ENCODE measurements around the gene LHB.

The LHB gene

GRCh38 chr19:48970923-48971395 lies 45.9 kb downstream of the LHB start:
- no peak for DNase-seq

DNA sequence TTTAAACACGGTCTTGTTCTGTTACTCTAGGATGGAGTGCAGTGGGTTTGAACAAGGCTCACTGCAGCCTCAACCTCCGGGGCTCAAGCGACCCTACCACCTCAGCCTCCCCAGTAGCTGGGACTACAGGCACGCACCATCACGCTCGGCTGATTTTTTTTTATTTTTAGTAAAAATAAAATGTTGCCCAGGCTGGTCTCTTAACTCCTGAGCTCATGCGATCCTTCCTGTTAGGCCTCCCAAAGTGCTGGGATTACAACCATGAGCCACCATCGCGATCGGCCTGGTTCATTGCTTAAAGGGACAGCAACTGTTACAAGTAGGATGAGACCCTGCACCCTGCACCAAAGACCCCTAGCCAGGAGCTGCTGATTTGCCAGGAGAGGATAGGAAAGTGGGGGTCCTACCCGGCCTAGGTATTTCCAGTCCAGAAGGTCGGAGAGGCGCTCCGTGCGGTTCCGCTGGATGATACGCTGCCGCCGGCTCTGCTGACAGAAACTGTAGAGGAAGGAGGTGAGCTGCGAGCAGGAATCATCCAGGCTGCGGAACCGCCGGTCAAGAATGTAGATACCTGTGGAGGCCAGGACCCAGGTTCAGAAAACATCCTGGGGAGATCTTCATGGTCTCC lies 46.6 kb downstream of the LHB start:
- DNase-seq, result no peak

- DNase-seq, result no peak
Measured at GRCh38 chr19:48969276-48970138, 47.4 kb downstream of the LHB start.

DNA sequence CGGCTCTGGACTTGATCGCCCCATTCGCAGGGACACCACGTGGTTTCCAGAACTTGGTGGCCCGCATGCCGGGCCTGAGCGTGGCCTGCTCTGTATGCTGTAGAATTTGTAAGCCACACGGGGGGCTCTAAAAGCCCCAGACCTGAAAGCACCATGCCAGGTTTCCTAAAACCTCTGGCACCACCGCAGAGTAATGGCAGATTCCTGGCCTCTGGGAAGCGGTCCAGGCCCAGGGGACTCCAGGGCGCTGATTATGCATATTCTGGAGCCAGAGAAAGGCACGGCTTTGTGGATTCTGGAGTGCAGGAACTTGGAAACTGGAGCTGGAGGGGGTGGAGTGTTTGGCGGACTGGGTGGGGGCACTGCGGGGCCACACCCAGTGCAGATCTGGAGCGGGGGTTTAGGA lies 48.1 kb downstream of the LHB start:
- DNase-seq, result no peak

DNA sequence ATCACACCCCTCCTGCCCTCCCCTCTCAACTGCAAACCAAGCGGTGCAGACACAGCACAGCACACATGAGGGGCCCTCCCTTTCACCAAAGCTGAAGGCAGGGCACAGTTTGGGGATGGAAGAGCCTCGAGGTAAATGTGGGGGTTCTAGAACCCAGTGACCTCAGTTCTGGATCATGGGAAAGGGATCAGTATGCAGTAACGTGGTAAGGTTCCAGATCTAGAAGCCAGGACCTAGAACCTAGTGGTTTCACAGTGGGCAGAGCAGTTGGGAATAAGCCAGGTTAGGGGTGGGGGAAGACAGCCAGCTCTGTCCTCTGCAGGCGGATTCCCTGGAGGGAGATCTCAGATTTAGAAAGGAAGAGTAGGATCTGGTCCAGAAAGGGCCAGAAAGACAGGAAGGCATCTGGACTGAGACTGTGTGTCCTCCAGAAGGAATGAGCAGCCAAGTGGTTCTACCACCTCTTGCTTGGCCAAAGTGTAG lies 48.7 kb downstream of the LHB start:
- no peak for DNase-seq

DNA sequence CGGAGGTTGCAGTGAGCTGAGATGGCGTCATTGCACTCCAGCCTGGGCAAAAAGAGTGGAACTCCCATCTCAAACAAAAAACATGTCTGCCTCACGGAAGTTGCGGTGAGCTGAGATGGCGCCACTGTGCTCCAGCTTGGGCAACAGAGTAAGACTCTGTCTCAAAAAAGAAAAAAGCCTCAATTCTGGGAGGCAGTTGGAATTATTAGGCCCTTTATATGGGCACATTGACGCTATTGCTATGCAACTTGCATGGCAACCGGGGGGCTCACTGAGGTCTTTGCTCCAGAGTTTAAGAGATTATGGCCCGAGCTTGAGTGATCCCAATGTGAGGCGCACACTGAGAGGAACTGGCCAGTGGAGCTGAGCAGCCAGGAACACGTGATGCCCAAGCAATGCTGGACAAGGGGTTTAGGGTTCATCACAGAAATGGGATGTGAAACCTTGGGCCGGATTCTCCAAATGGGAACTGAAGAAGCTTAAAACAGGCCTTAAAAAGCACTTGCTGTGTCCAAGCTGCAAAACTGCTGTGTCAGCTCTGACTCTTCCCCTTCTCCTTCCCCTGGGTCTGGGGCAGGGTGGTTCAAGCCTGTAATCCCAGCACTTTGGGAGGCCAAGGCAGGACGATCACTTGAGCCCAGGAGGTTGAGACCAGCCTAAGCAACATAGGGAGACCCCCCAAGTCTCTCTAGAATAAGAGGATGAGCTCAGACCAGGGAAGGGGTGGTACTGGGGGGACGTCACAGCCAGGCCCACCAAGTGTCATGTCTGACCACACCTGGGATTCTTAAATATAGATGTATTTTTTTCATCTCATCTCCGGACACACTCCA lies 49.3 kb downstream of the LHB start:
- DNase-seq, result no peak

DNA sequence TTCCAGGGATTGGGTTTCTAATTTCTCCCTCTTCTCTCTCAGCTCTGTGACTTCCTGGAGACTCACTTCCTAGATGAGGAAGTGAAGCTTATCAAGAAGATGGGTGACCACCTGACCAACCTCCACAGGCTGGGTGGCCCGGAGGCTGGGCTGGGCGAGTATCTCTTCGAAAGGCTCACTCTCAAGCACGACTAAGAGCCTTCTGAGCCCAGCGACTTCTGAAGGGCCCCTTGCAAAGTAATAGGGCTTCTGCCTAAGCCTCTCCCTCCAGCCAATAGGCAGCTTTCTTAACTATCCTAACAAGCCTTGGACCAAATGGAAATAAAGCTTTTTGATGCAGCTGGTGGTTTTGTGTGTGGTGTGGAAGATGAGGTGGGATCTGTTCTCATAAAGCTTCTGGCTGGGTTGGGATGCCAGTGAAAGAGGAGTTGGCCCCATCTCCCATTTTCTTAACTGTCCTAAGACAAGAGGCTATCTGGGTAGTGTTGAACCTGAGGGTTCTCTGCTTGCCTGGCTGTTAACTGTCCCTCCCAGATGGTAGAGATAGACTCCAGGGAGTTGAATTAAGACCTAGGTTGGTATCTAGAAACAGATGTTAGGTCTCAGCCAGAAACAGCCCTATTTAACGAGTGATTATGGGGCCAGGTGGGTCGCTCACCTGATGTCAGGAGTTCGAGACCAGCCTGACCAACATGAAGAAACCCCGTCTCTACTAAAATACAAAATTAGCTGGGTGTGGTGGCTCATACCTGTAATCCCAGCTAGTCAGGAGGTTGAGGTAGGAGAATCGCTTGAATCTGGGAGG lies 50.1 kb downstream of the LHB start:
- no peak for DNase-seq
